ENCODE measurements around the gene SERBP1.

The SERBP1 gene

GRCh38 chr1:67431869-67432578 lies 1.8 kb upstream of the SERBP1 start (continued):
- TF ChIP-seq CSRNP3 (CRISPR knock-in tag; IDR thresholded peaks at IDR 0.05) (no peak), RARB (CRISPR knock-in tag; IDR thresholded peaks at IDR 0.05) (no peak), GLIS3 (CRISPR knock-in tag; IDR thresholded peaks at IDR 0.05) (no peak), CREB5 (CRISPR knock-in tag; IDR thresholded peaks at IDR 0.05; ENCODE audit: low read depth) (no peak)

GRCh38 chr1:67431156-67431765 lies 1.1 kb upstream of the SERBP1 start:
- TF ChIP-seq RARB (CRISPR knock-in tag; IDR thresholded peaks at IDR 0.05) (no peak), TCF4 (CRISPR knock-in tag; IDR thresholded peaks at IDR 0.05; ENCODE audit: borderline replicate concordance) (no peak), PPARA (CRISPR knock-in tag; IDR thresholded peaks at IDR 0.05; ENCODE audit: borderline replicate concordance) (no peak), BACH2 (CRISPR knock-in tag; IDR thresholded peaks at IDR 0.05; ENCODE audit: borderline replicate concordance) (no peak), ZNF565 (CRISPR knock-in tag; conservative IDR thresholded peaks at IDR 0.05; ENCODE audit: low read depth) (no peak), GLIS3 (CRISPR knock-in tag; IDR thresholded peaks at IDR 0.05) (no peak), TOX (CRISPR knock-in tag; IDR thresholded peaks at IDR 0.05; ENCODE audit: borderline replicate concordance) (no peak), ARNTL (CRISPR knock-in tag; IDR thresholded peaks at IDR 0.05; ENCODE audit: borderline replicate concordance, low read depth) (no peak), ESRRG (CRISPR knock-in tag; IDR thresholded peaks at IDR 0.05) (no peak), OSR1 (CRISPR knock-in tag; IDR thresholded peaks at IDR 0.05) (no peak), ZNF8 (CRISPR knock-in tag; IDR thresholded peaks at IDR 0.05) (no peak), ISL1 (CRISPR knock-in tag; IDR thresholded peaks at IDR 0.05) (no peak), ZC3H10 (CRISPR knock-in tag; IDR thresholded peaks at IDR 0.05) (no peak), PATZ1 (CRISPR knock-in tag; IDR thresholded peaks at IDR 0.05; ENCODE audit: borderline replicate concordance) (no peak), CSRNP3 (CRISPR knock-in tag; IDR thresholded peaks at IDR 0.05) (no peak), ZNF70 (CRISPR knock-in tag; IDR thresholded peaks at IDR 0.05) (no peak), ZFP3 (CRISPR knock-in tag; IDR thresholded peaks at IDR 0.05) (no peak)
- ATAC-seq = no peak

GRCh38 chr1:67429528-67430357 lies 459 bp downstream of the SERBP1 start:
- TF ChIP-seq RARB (CRISPR knock-in tag; IDR thresholded peaks at IDR 0.05) (no peak), GLIS3 (CRISPR knock-in tag; IDR thresholded peaks at IDR 0.05) (0 out of 2 replicates have a peak, but pooled peaks have one; percentile 37)
- ATAC-seq = peak; percentile 7

GRCh38 chr1:67429011-67429527 lies 1.1 kb downstream of the SERBP1 start:
- TF ChIP-seq ZFP30 (CRISPR knock-in tag; IDR thresholded peaks at IDR 0.05) (no peak), OSR1 (CRISPR knock-in tag; IDR thresholded peaks at IDR 0.05) (no peak), GLIS3 (CRISPR knock-in tag; IDR thresholded peaks at IDR 0.05) (no peak), ARNTL (CRISPR knock-in tag; IDR thresholded peaks at IDR 0.05; ENCODE audit: borderline replicate concordance, low read depth) (no peak)
- no peak for ATAC-seq
